GM19468 (cell line): ENCODE measurements around the gene NPW.
"Not testable (repeated sequence)": the region's sequence is repeated elsewhere in the genome, so short reads cannot be mapped to it uniquely, and the experiment has no call there.

ENCODE experiments used
- ATAC-seq: cut with Tn5 transposase; IDR thresholded peaks from one replicate; pipeline ENCODE4 v1.9.1; 2021; ENCODE audit warnings: mild to moderate bottlenecking, moderate library complexity, moderate number of reproducible peaks; ENCODE audit not compliant: unreplicated experiment; ENCODE audit errors: extremely low read depth

The NPW gene

GRCh38 chr16:2033057-2033908 lies 13.7 kb downstream of the NPW start:
- no peak for ATAC-seq

GRCh38 chr16:2033909-2034695 lies 14.5 kb downstream of the NPW start:
- ATAC-seq, result not testable (repeated sequence)

- no peak for ATAC-seq
Observed at GRCh38 chr16:2034696-2035430, 15.3 kb downstream of the NPW start.

- ATAC-seq, result no peak
Observed at GRCh38 chr16:2035431-2036199, 16.0 kb downstream of the NPW start.

GRCh38 chr16:2036200-2036966 lies 16.8 kb downstream of the NPW start:
- no peak for ATAC-seq

- ATAC-seq, result no peak
Observed at GRCh38 chr16:2037115-2037514, 17.5 kb downstream of the NPW start.

- ATAC-seq, result no peak
Observed at GRCh38 chr16:2037647-2038381, 18.2 kb downstream of the NPW start.

GRCh38 chr16:2038382-2039231 lies 19.0 kb downstream of the NPW start:
- ATAC-seq, result no peak

GRCh38 chr16:2039274-2040031 lies 19.9 kb downstream of the NPW start:
- ATAC-seq, result no peak

GRCh38 chr16:2040041-2040786 lies 20.6 kb downstream of the NPW start:
- no peak for ATAC-seq

- ATAC-seq, result no peak
Observed at GRCh38 chr16:2040787-2041522, 21.4 kb downstream of the NPW start.

- ATAC-seq, result no peak
Observed at GRCh38 chr16:2042171-2042985, 22.8 kb downstream of the NPW start.

- no peak for ATAC-seq
Observed at GRCh38 chr16:2042986-2043666, 23.5 kb downstream of the NPW start.
